Measurements from ENCODE around the gene FOXD3.

- TF ChIP-seq CTCF (IDR thresholded peaks at IDR 0.05; ENCODE audit: low read depth, low read length, poor library complexity, severe bottlenecking) (no peak), EZH2phosphoT487 (IDR thresholded peaks at IDR 0.05; ENCODE audit: borderline replicate concordance, low read length) (no peak)
Measured at GRCh38 chr1:63320022-63320721, 2.2 kb upstream of the FOXD3 start.

All from DOHH2 (cell line).